ENCODE results near the gene ZNF701. TPM values are rescaled to one million over a fixed set of nuclear protein-coding genes. Genes with fewer than 3 reads are reported as not detected.
"Not testable (repeated sequence)": the region's sequence is repeated elsewhere in the genome, so short reads cannot be mapped to it uniquely, and the experiment has no call there.

The ZNF701 gene
- 16.0 and 18.3 TPM in 2 replicates for total RNA-seq

GRCh38 chr19:52570000-52570861, at the start of gene ZNF701:
ZNF701 (plus strand) TSS chr19:52570287; CDS start chr19:52574148, 3,861 bp downstream.
- Mint-ChIP-seq H3K27ac (peak within 1 kb of the TSS; percentile 94), H3K36me3 (ENCODE audit: low read depth) (peaks cover 49% of the 10 kb centered on the region), H3K9me3 (peaks cover 39% of the 10 kb centered on the region), H3K4me1 (ENCODE audit: low read depth) (peaks cover 20% of the 10 kb centered on the region), H3K27me3 (ENCODE audit: insufficient read depth) (no peaks in the 10 kb centered on the region), H3K4me3 (peak within 1 kb of the TSS; percentile 94)
- intact Hi-C loops (cut with micrococcal nuclease) = loop anchor here (1.0 to 2.0 kb wide), 11 partner anchors 31 to 623 kb away; partner anchors contain the start of genes ZNF160, ZNF600, ZNF611 and ZNF665
- peak; percentile 94 for DNase-seq (ENCODE audit: low spot score)

- no peaks in the 10 kb centered on the region for H3K27me3 Mint-ChIP-seq (ENCODE audit: insufficient read depth)
- H3K36me3 Mint-ChIP-seq (ENCODE audit: low read depth) = peaks cover 4% of the 10 kb centered on the region
- intact Hi-C loops (cut with micrococcal nuclease) = no loop called here
- H3K4me1 Mint-ChIP-seq (ENCODE audit: low read depth) = no peaks in the 10 kb centered on the region
- H3K4me3 Mint-ChIP-seq = no peak overlapping the region
- DNase-seq (ENCODE audit: low spot score) = no peak
- H3K9me3 Mint-ChIP-seq = peaks cover 46% of the 10 kb centered on the region
- H3K27ac Mint-ChIP-seq = no peak overlapping the region
Observed at GRCh38 chr19:52522551-52522950, 47.5 kb upstream of the ZNF701 start.

- H3K9me3 Mint-ChIP-seq = peaks cover 38% of the 10 kb centered on the region
- no peak for DNase-seq (ENCODE audit: low spot score)
- H3K36me3 Mint-ChIP-seq (ENCODE audit: low read depth) = peaks cover 11% of the 10 kb centered on the region
- intact Hi-C loops (cut with micrococcal nuclease) = no loop called here
- peaks cover 11% of the 10 kb centered on the region for H3K4me1 Mint-ChIP-seq (ENCODE audit: low read depth)
- H3K27me3 Mint-ChIP-seq (ENCODE audit: insufficient read depth) = no peaks in the 10 kb centered on the region
- H3K27ac Mint-ChIP-seq = no peak overlapping the region
- H3K4me3 Mint-ChIP-seq = no peak overlapping the region
Observed at GRCh38 chr19:52524086-52524485, 46.0 kb upstream of the ZNF701 start.

- intact Hi-C loops (cut with micrococcal nuclease) = loop anchor here (1.0 to 5.0 kb wide), 20 partner anchors 8 to 805 kb away; partner anchors contain the start of genes ZNF160, ZNF28, ZNF320 and ZNF432
- Mint-ChIP-seq H3K4me1 (ENCODE audit: low read depth) (peaks cover 12% of the 10 kb centered on the region), H3K27me3 (ENCODE audit: insufficient read depth) (no peaks in the 10 kb centered on the region), H3K27ac (peak within 1 kb of the TSS; percentile 98), H3K36me3 (ENCODE audit: low read depth) (peaks cover 12% of the 10 kb centered on the region), H3K4me3 (peak within 1 kb of the TSS; percentile 99), H3K9me3 (peaks cover 16% of the 10 kb centered on the region)
- DNase-seq (ENCODE audit: low spot score) = peak; percentile 87
Observed at GRCh38 chr19:52527134-52527955, 42.7 kb upstream of the ZNF701 start, which contains the start of gene ZNF808. ZNF808 (plus strand) TSS chr19:52527668; CDS start chr19:52543285, 15,617 bp downstream.

- intact Hi-C loops (cut with micrococcal nuclease) = loop anchor here (1.0 to 5.0 kb wide), 20 partner anchors 7 to 805 kb away; partner anchors contain the start of genes ZNF160, ZNF28, ZNF320 and ZNF432
- Mint-ChIP-seq H3K36me3 (ENCODE audit: low read depth) (peaks cover 16% of the 10 kb centered on the region), H3K27ac (peak overlapping the region; percentile 98), H3K4me1 (ENCODE audit: low read depth) (peaks cover 12% of the 10 kb centered on the region), H3K9me3 (peaks cover 10% of the 10 kb centered on the region), H3K4me3 (peak overlapping the region; percentile 99), H3K27me3 (ENCODE audit: insufficient read depth) (no peaks in the 10 kb centered on the region)
- no peak for DNase-seq (ENCODE audit: low spot score)
Observed at GRCh38 chr19:52527956-52528351, 42.1 kb upstream of the ZNF701 start.

DNA sequence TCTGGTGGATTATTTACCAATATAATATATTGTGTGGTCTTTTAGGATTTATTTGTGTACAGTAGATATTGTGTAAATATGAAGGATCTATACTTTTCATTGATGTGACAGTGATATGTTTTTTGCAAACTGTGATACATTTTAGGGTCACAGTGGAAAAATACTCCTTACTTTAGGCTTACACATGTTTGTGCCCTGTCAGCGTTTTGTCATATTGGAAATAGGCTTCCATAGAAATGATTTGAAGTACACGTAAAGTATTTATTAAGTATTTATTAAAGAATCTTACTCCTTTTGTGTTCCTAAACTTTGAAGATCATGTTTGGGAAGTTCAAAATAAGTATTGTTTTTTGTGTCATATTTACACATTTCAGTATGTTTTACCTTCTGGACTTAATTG, 37.6 kb upstream of the ZNF701 start:
- no peaks in the 10 kb centered on the region for H3K27me3 Mint-ChIP-seq (ENCODE audit: insufficient read depth)
- DNase-seq (ENCODE audit: low spot score) = no peak
- intact Hi-C loops (cut with micrococcal nuclease) = no loop called here
- H3K9me3 Mint-ChIP-seq = peaks cover 7% of the 10 kb centered on the region
- no peak overlapping the region for H3K27ac Mint-ChIP-seq
- H3K36me3 Mint-ChIP-seq (ENCODE audit: low read depth) = peaks cover 35% of the 10 kb centered on the region
- no peak overlapping the region for H3K4me3 Mint-ChIP-seq
- peaks cover 23% of the 10 kb centered on the region for H3K4me1 Mint-ChIP-seq (ENCODE audit: low read depth)

GRCh38 chr19:52533901-52534300, 36.2 kb upstream of the ZNF701 start:
- intact Hi-C loops (cut with micrococcal nuclease) = no loop called here
- peaks cover 32% of the 10 kb centered on the region for H3K36me3 Mint-ChIP-seq (ENCODE audit: low read depth)
- no peaks in the 10 kb centered on the region for H3K27me3 Mint-ChIP-seq (ENCODE audit: insufficient read depth)
- DNase-seq (ENCODE audit: low spot score) = no peak
- H3K4me1 Mint-ChIP-seq (ENCODE audit: low read depth) = peaks cover 14% of the 10 kb centered on the region
- H3K9me3 Mint-ChIP-seq = peaks cover 13% of the 10 kb centered on the region
- H3K4me3 Mint-ChIP-seq = peak overlapping the region; percentile 84
- no peak overlapping the region for H3K27ac Mint-ChIP-seq

- H3K27me3 Mint-ChIP-seq (ENCODE audit: insufficient read depth); H3K27ac Mint-ChIP-seq: not testable (repeated sequence)
- intact Hi-C loops (cut with micrococcal nuclease) = loop anchor here (1.0 to 5.0 kb wide), 4 partner anchors 8 to 508 kb away; partner anchors contain the start of genes ZNF600, ZNF614 and ZNF808
- DNase-seq (ENCODE audit: low spot score) = peak; percentile 3
- Mint-ChIP-seq H3K4me3 (peak overlapping the region; percentile 84), H3K36me3 (ENCODE audit: low read depth) (peaks cover 38% of the 10 kb centered on the region), H3K4me1 (ENCODE audit: low read depth) (peaks cover 11% of the 10 kb centered on the region), H3K9me3 (peaks cover 18% of the 10 kb centered on the region)
Observed at GRCh38 chr19:52535385-52535770, 34.7 kb upstream of the ZNF701 start.

GRCh38 chr19:52535771-52536447, 34.2 kb upstream of the ZNF701 start:
- Mint-ChIP-seq H3K27me3 (ENCODE audit: insufficient read depth) (no peaks in the 10 kb centered on the region), H3K4me1 (ENCODE audit: low read depth) (peaks cover 11% of the 10 kb centered on the region), H3K36me3 (ENCODE audit: low read depth) (peaks cover 42% of the 10 kb centered on the region), H3K4me3 (peak overlapping the region; percentile 84), H3K9me3 (peaks cover 23% of the 10 kb centered on the region), H3K27ac (peak overlapping the region; percentile 88)
- DNase-seq (ENCODE audit: low spot score) = peak; percentile 80
- intact Hi-C loops (cut with micrococcal nuclease) = loop anchor here (1.0 to 5.0 kb wide), 8 partner anchors 9 to 509 kb away; partner anchors contain the start of genes ZNF320, ZNF600, ZNF614 and ZNF701

GRCh38 chr19:52536448-52536800, 33.7 kb upstream of the ZNF701 start:
- no peaks in the 10 kb centered on the region for H3K27me3 Mint-ChIP-seq (ENCODE audit: insufficient read depth)
- peaks cover 11% of the 10 kb centered on the region for H3K4me1 Mint-ChIP-seq (ENCODE audit: low read depth)
- peaks cover 45% of the 10 kb centered on the region for H3K36me3 Mint-ChIP-seq (ENCODE audit: low read depth)
- peak; percentile 50 for DNase-seq (ENCODE audit: low spot score)
- intact Hi-C loops (cut with micrococcal nuclease) = loop anchor here (1.0 to 5.0 kb wide), 7 partner anchors 34 to 509 kb away; partner anchors contain the start of genes ZNF320, ZNF600, ZNF614 and ZNF701
- H3K27ac Mint-ChIP-seq = peak overlapping the region; percentile 88
- peak overlapping the region; percentile 84 for H3K4me3 Mint-ChIP-seq
- H3K9me3 Mint-ChIP-seq = peaks cover 27% of the 10 kb centered on the region

GRCh38 chr19:52538815-52539214, 31.3 kb upstream of the ZNF701 start:
- H3K36me3 Mint-ChIP-seq (ENCODE audit: low read depth) = peaks cover 51% of the 10 kb centered on the region
- not testable (repeated sequence) for DNase-seq (ENCODE audit: low spot score); H3K27me3 Mint-ChIP-seq (ENCODE audit: insufficient read depth); H3K27ac Mint-ChIP-seq; H3K4me3 Mint-ChIP-seq
- intact Hi-C loops (cut with micrococcal nuclease) = loop anchor here (5.0 kb wide), 3 partner anchors 153 to 512 kb away; partner anchors contain the start of genes ZNF600 and ZNF614
- peaks cover 44% of the 10 kb centered on the region for H3K9me3 Mint-ChIP-seq
- peaks cover 26% of the 10 kb centered on the region for H3K4me1 Mint-ChIP-seq (ENCODE audit: low read depth)

GRCh38 chr19:52541176-52541575, 28.9 kb upstream of the ZNF701 start:
- H3K4me1 Mint-ChIP-seq (ENCODE audit: low read depth) = peaks cover 26% of the 10 kb centered on the region
- not testable (repeated sequence) for H3K4me3 Mint-ChIP-seq

More at GRCh38 chr19:52541176-52541575, 28.9 kb upstream of the ZNF701 start:
- DNase-seq (ENCODE audit: low spot score); intact Hi-C loops (cut with micrococcal nuclease); H3K27ac Mint-ChIP-seq; H3K27me3 Mint-ChIP-seq (ENCODE audit: insufficient read depth): not testable (repeated sequence)
- H3K36me3 Mint-ChIP-seq (ENCODE audit: low read depth) = peaks cover 60% of the 10 kb centered on the region
- H3K9me3 Mint-ChIP-seq = peaks cover 50% of the 10 kb centered on the region

Data from activated T-helper 1 cell treated with anti-CD3 and anti-CD28 coated beads, Interleukin-12 subunit alpha, Interleukin-12 subunit beta, Interleukin-2, Interleukin-4 antibody, amounts not matched to agents 30 ng/mL and 10 ng/mL and 1 ng/mL, durations not matched to agents 14 hours and 24 hours and 36 hours (primary cell).